Activated T-helper 1 cell treated with anti-CD3 and anti-CD28 coated beads, Interleukin-12 subunit alpha, Interleukin-12 subunit beta, Interleukin-2, Interleukin-4 antibody, amounts not matched to agents 30 ng/mL and 10 ng/mL and 1 ng/mL, durations not matched to agents 14 hours and 24 hours and 36 hours (primary cell): ENCODE measurements around the gene YY1AP1. TPM values are rescaled to one million over a fixed set of nuclear protein-coding genes. Genes with fewer than 3 reads are reported as not detected.
"Not testable (repeated sequence)": the region's sequence is repeated elsewhere in the genome, so short reads cannot be mapped to it uniquely, and the experiment has no call there.

Source experiments
- DNase-seq: peaks from one replicate; pipeline ENCODE4 v3.0.0; 2021; ENCODE audit warnings: low spot score
- H3K27ac Mint-ChIP-seq: one replicate; pipeline ENCODE4 v1.8.0; 2021; ENCODE audit warnings: mild to moderate bottlenecking, mixed read lengths
- H3K27me3 Mint-ChIP-seq: one replicate; pipeline ENCODE4 v1.8.0; 2022; ENCODE audit warnings: mild to moderate bottlenecking, moderate library complexity, mixed read lengths; ENCODE audit not compliant: insufficient read depth
- H3K36me3 Mint-ChIP-seq: one replicate; pipeline ENCODE4 v1.8.0; 2021; ENCODE audit warnings: low read depth, mixed read lengths
- H3K4me1 Mint-ChIP-seq: one replicate; pipeline ENCODE4 v1.8.0; 2021; ENCODE audit warnings: low read depth, mixed read lengths
- H3K4me3 Mint-ChIP-seq: one replicate; pipeline ENCODE4 v1.8.0; 2021; ENCODE audit warnings: mild to moderate bottlenecking, moderate library complexity, mixed read lengths
- H3K9me3 Mint-ChIP-seq: one replicate; pipeline ENCODE4 v1.8.0; 2021; ENCODE audit warnings: mixed read lengths
- intact Hi-C: fragments of 100-400 bp; cut with micrococcal nuclease; formaldehyde crosslinking; loops from one replicate; pipeline ENCODE4 v1.15.1; 2024
- total RNA-seq: library from RNA; stranded (reverse); gene quantifications from 2 replicates; pipeline ENCODE4 v1.2.3, GENCODE V29; 2022

YY1AP1 gene
- total RNA-seq = 62.2 and 64.4 TPM in 2 replicates

GRCh38 chr1:155688324-155689080 is at the start of gene YY1AP1:
Gene YY1AP1, minus strand, starts transcription at chr1:155688774. Its CDS starts 8,338 bp downstream, at chr1:155680436.
- H3K4me1 Mint-ChIP-seq = peaks cover 62% of the 10 kb centered on the region
- peak within 1 kb of the TSS; percentile 95 for H3K4me3 Mint-ChIP-seq
- peaks cover 3% of the 10 kb centered on the region for H3K27me3 Mint-ChIP-seq
- H3K27ac Mint-ChIP-seq = peak within 1 kb of the TSS; percentile 96
- H3K9me3 Mint-ChIP-seq = peaks cover 9% of the 10 kb centered on the region
- peak; percentile 88 for DNase-seq
- intact Hi-C loops = loop anchor here (1.0 to 5.0 kb wide), 7 partner anchors 51 to 426 kb away; partner anchors contain the start of genes FDPS, GON4L, KHDC4 and LAMTOR2
- H3K36me3 Mint-ChIP-seq = peaks cover 47% of the 10 kb centered on the region

GRCh38 chr1:155729031-155729898 is 40.7 kb upstream of the YY1AP1 start:
- Mint-ChIP-seq H3K27me3 (no peaks in the 10 kb centered on the region), H3K36me3 (peaks cover 19% of the 10 kb centered on the region), H3K4me3 (no peak overlapping the region), H3K27ac (no peak overlapping the region), H3K9me3 (no peaks in the 10 kb centered on the region), H3K4me1 (peaks cover 6% of the 10 kb centered on the region)
- intact Hi-C loops = no loop called here
- peak; percentile 14 for DNase-seq

- H3K4me1 Mint-ChIP-seq = peaks cover 6% of the 10 kb centered on the region
- H3K4me3 Mint-ChIP-seq = no peak overlapping the region
- no peaks in the 10 kb centered on the region for H3K9me3 Mint-ChIP-seq
- no peak for DNase-seq
- no peak overlapping the region for H3K27ac Mint-ChIP-seq
- peaks cover 3% of the 10 kb centered on the region for H3K36me3 Mint-ChIP-seq
- intact Hi-C loops = no loop called here
- H3K27me3 Mint-ChIP-seq = no peaks in the 10 kb centered on the region
Observed at GRCh38 chr1:155725142-155725541, 36.6 kb upstream of the YY1AP1 start.

- intact Hi-C loops = no loop called here
- no peaks in the 10 kb centered on the region for H3K9me3 Mint-ChIP-seq
- H3K36me3 Mint-ChIP-seq = peaks cover 14% of the 10 kb centered on the region
- H3K4me1 Mint-ChIP-seq = peaks cover 17% of the 10 kb centered on the region
- no peak overlapping the region for H3K4me3 Mint-ChIP-seq
- no peak for DNase-seq
- no peak overlapping the region for H3K27ac Mint-ChIP-seq
- H3K27me3 Mint-ChIP-seq = no peaks in the 10 kb centered on the region
Observed at GRCh38 chr1:155719703-155720102, 31.1 kb upstream of the YY1AP1 start.

GRCh38 chr1:155718524-155719115 is 30.0 kb upstream of the YY1AP1 start:
- H3K36me3 Mint-ChIP-seq = peaks cover 18% of the 10 kb centered on the region
- peaks cover 17% of the 10 kb centered on the region for H3K4me1 Mint-ChIP-seq
- DNase-seq, intact Hi-C loops, H3K4me3 Mint-ChIP-seq, H3K27ac Mint-ChIP-seq, H3K27me3 Mint-ChIP-seq, H3K9me3 Mint-ChIP-seq: not testable (repeated sequence)

- Mint-ChIP-seq H3K27ac (no peak overlapping the region), H3K27me3 (no peaks in the 10 kb centered on the region), H3K4me3 (no peak overlapping the region), H3K4me1 (peaks cover 17% of the 10 kb centered on the region), H3K36me3 (peaks cover 23% of the 10 kb centered on the region), H3K9me3 (no peaks in the 10 kb centered on the region)
- no peak for DNase-seq
- intact Hi-C loops = no loop called here
Observed at GRCh38 chr1:155717041-155717440, 28.5 kb upstream of the YY1AP1 start.

- Mint-ChIP-seq H3K27ac (peak overlapping the region; percentile 26), H3K36me3 (peaks cover 23% of the 10 kb centered on the region), H3K27me3 (no peaks in the 10 kb centered on the region), H3K9me3 (no peaks in the 10 kb centered on the region), H3K4me1 (peaks cover 17% of the 10 kb centered on the region), H3K4me3 (no peak overlapping the region)
- intact Hi-C loops = no loop called here
- no peak for DNase-seq
Observed at GRCh38 chr1:155715777-155716176, 27.2 kb upstream of the YY1AP1 start.

GRCh38 chr1:155715056-155715455 is 26.5 kb upstream of the YY1AP1 start:
- H3K4me3 Mint-ChIP-seq, H3K27me3 Mint-ChIP-seq, H3K9me3 Mint-ChIP-seq, intact Hi-C loops, DNase-seq: not testable (repeated sequence)
- Mint-ChIP-seq H3K36me3 (peaks cover 23% of the 10 kb centered on the region), H3K4me1 (peaks cover 17% of the 10 kb centered on the region), H3K27ac (peak overlapping the region; percentile 48)

GRCh38 chr1:155713075-155713474 is 24.5 kb upstream of the YY1AP1 start:
- Mint-ChIP-seq H3K36me3 (peaks cover 24% of the 10 kb centered on the region), H3K27ac (no peak overlapping the region), H3K27me3 (no peaks in the 10 kb centered on the region), H3K9me3 (no peaks in the 10 kb centered on the region), H3K4me3 (no peak overlapping the region), H3K4me1 (peaks cover 17% of the 10 kb centered on the region)
- intact Hi-C loops = no loop called here
- no peak for DNase-seq

- H3K27ac Mint-ChIP-seq, intact Hi-C loops, H3K27me3 Mint-ChIP-seq, H3K9me3 Mint-ChIP-seq, H3K4me3 Mint-ChIP-seq, DNase-seq: not testable (repeated sequence)
- Mint-ChIP-seq H3K36me3 (peaks cover 24% of the 10 kb centered on the region), H3K4me1 (peaks cover 21% of the 10 kb centered on the region)
Observed at GRCh38 chr1:155712636-155713035, 24.1 kb upstream of the YY1AP1 start.

- H3K4me3 Mint-ChIP-seq, intact Hi-C loops, H3K9me3 Mint-ChIP-seq, DNase-seq, H3K27me3 Mint-ChIP-seq, H3K27ac Mint-ChIP-seq: not testable (repeated sequence)
- H3K4me1 Mint-ChIP-seq = peaks cover 14% of the 10 kb centered on the region
- peaks cover 21% of the 10 kb centered on the region for H3K36me3 Mint-ChIP-seq
Observed at GRCh38 chr1:155711457-155711856, 22.9 kb upstream of the YY1AP1 start.

- Mint-ChIP-seq H3K36me3 (peaks cover 17% of the 10 kb centered on the region), H3K4me3 (no peak overlapping the region), H3K4me1 (peaks cover 10% of the 10 kb centered on the region), H3K9me3 (no peaks in the 10 kb centered on the region), H3K27me3 (no peaks in the 10 kb centered on the region), H3K27ac (no peak overlapping the region)
- intact Hi-C loops = no loop called here
- no peak for DNase-seq
Observed at GRCh38 chr1:155709391-155709790, 20.8 kb upstream of the YY1AP1 start.

GRCh38 chr1:155706139-155706538 is 17.6 kb upstream of the YY1AP1 start:
- H3K27ac Mint-ChIP-seq = no peak overlapping the region
- no peak for DNase-seq
- no peaks in the 10 kb centered on the region for H3K9me3 Mint-ChIP-seq
- intact Hi-C loops = no loop called here
- H3K36me3 Mint-ChIP-seq = peaks cover 7% of the 10 kb centered on the region
- H3K4me3 Mint-ChIP-seq = no peak overlapping the region
- H3K27me3 Mint-ChIP-seq = no peaks in the 10 kb centered on the region
- peaks cover 17% of the 10 kb centered on the region for H3K4me1 Mint-ChIP-seq
